ENCODE measurements around the gene GPR87.

DNA sequence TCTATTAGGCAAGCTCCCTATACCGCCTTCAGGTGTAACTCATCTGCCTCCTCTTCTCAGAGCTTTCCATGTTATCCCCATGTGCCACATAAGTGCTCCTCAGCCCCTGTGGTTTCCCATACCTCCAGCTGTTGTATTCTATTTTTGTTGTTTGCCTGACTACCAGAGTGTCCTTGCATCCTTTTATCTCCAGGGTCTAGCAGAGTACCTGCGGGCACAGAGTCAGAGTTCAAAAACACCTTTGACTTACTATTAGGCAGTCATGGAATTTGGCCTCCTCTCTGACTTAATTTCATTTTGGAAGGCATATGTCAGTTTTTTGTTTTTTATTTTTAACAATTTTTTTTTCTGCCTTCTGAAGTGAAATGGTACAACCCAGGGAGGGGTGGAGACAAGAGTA lies 7.1 kb downstream of the GPR87 start:
- TF ChIP-seq, protein P1, sequence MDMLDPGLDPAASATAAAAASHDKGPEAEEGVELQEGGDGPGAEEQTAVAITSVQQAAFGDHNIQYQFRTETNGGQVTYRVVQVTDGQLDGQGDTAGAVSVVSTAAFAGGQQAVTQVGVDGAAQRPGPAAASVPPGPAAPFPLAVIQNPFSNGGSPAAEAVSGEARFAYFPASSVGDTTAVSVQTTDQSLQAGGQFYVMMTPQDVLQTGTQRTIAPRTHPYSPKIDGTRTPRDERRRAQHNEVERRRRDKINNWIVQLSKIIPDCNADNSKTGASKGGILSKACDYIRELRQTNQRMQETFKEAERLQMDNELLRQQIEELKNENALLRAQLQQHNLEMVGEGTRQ (IDR thresholded peaks at IDR 0.05; ENCODE audit: low read depth, low read length): no peak
- TF ChIP-seq POLR2A (IDR thresholded peaks at IDR 0.05; ENCODE audit: low read depth, low read length) (no peak), RAD21 (IDR thresholded peaks at IDR 0.05; ENCODE audit: low read length) (no peak), RFX5 (IDR thresholded peaks at IDR 0.05; ENCODE audit: low read depth, low read length) (no peak), MAFK (IDR thresholded peaks at IDR 0.05; ENCODE audit: low read depth, low read length) (no peak), MXI1 (IDR thresholded peaks at IDR 0.05; ENCODE audit: borderline replicate concordance, low read depth, low read length) (no peak), CEBPB (IDR thresholded peaks at IDR 0.05; ENCODE audit: low read depth, low read length) (no peak), NFE2L2 (IDR thresholded peaks at IDR 0.05; ENCODE audit: low read depth, low read length) (no peak), FOS (IDR thresholded peaks at IDR 0.05; ENCODE audit: low read depth, low read length) (no peak), BHLHE40 (IDR thresholded peaks at IDR 0.05; ENCODE audit: low read depth, low read length) (no peak)
- TF ChIP-seq, protein P2, sequence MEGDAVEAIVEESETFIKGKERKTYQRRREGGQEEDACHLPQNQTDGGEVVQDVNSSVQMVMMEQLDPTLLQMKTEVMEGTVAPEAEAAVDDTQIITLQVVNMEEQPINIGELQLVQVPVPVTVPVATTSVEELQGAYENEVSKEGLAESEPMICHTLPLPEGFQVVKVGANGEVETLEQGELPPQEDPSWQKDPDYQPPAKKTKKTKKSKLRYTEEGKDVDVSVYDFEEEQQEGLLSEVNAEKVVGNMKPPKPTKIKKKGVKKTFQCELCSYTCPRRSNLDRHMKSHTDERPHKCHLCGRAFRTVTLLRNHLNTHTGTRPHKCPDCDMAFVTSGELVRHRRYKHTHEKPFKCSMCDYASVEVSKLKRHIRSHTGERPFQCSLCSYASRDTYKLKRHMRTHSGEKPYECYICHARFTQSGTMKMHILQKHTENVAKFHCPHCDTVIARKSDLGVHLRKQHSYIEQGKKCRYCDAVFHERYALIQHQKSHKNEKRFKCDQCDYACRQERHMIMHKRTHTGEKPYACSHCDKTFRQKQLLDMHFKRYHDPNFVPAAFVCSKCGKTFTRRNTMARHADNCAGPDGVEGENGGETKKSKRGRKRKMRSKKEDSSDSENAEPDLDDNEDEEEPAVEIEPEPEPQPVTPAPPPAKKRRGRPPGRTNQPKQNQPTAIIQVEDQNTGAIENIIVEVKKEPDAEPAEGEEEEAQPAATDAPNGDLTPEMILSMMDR (conservative IDR thresholded peaks at IDR 0.05; ENCODE audit: low read depth, low read length): no peak
- TF ChIP-seq, protein P3, sequence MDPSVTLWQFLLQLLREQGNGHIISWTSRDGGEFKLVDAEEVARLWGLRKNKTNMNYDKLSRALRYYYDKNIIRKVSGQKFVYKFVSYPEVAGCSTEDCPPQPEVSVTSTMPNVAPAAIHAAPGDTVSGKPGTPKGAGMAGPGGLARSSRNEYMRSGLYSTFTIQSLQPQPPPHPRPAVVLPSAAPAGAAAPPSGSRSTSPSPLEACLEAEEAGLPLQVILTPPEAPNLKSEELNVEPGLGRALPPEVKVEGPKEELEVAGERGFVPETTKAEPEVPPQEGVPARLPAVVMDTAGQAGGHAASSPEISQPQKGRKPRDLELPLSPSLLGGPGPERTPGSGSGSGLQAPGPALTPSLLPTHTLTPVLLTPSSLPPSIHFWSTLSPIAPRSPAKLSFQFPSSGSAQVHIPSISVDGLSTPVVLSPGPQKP (IDR thresholded peaks at IDR 0.05; ENCODE audit: borderline replicate concordance, low read depth, low read length): no peak

Measured in IMR-90 (cell line).